Tibial nerve (tissue), 4 donors: Measurements from ENCODE around the gene FOXQ1. TPM values are rescaled to one million over a fixed set of nuclear protein-coding genes. Genes with fewer than 3 reads are reported as not detected.
A peak's percentile ranks its signal among the peaks of the same experiment; 100 is the strongest.

Experiments
- DNase-seq, 2 donors: peaks; one replicate each; pipeline ENCODE4 v3.0.0-alpha.2; 2019; ENCODE audit warnings: low spot score in 2 of 2
- H3K27ac ChIP-seq, 4 donors: fragments of 200-600 bp; sonication (generic) in 3 of 4; one replicate each; pipeline ENCODE4 v1.5.1; 2017 to 2019; ENCODE audit warnings: mild to moderate bottlenecking in 1 of 4
- H3K27me3 ChIP-seq, 2 donors: fragments of 200-600 bp; sonication (generic) in 1 of 2; one replicate each; pipeline versions ENCODE4 v1.5.1 to v1.6.0; 2017 to 2019
- H3K36me3 ChIP-seq, 3 donors: fragments of 200-600 bp; sonication (generic); one replicate each; pipeline ENCODE4 v1.5.1; 2018 to 2019
- H3K4me1 ChIP-seq, 4 donors: fragments of 200-600 bp; sonication (generic) in 3 of 4; one replicate each; pipeline ENCODE4 v1.5.1; 2017 to 2019
- H3K4me3 ChIP-seq, 4 donors: fragments of 200-600 bp; sonication (generic) in 3 of 4; one replicate each; pipeline ENCODE4 v1.5.1; 2017 to 2019; ENCODE audit warnings: mild to moderate bottlenecking in 1 of 4, moderate library complexity in 1 of 4
- H3K9me3 ChIP-seq, 4 donors: fragments of 200-600 bp; sonication (generic) in 3 of 4; one replicate each; pipeline ENCODE4 v1.5.1; 2017 to 2019
- EP300 ChIP-seq, 2 donors: sonication (generic); formaldehyde crosslinking; IDR thresholded peaks; one replicate each; pipeline ENCODE4 v1.6.1; 2017; ENCODE audit warnings: antibody characterized with exemption in 2 of 2, mild to moderate bottlenecking in 1 of 2
- POLR2A ChIP-seq, 2 donors: fragments of 450-650 bp; IDR thresholded peaks; one replicate each; pipeline ENCODE4 v1.6.1; 2017; ENCODE audit warnings: antibody characterized with exemption in 2 of 2, mild to moderate bottlenecking in 2 of 2, moderate library complexity in 2 of 2
- WGBS, 2 donors: methylation state at CpG; one replicate each; pipeline ENCODE4 v1.1.5; 2018; 5-methylcytosine and 5-hydroxymethylcytosine counted together
- total RNA-seq, 4 donors: library from RNA; depleted of rRNA; stranded (reverse); fragments of >200 nt; gene quantifications; one replicate each; pipeline ENCODE4 v1.1.0, GENCODE V29; 2016
- TF ChIP-seq, protein P1 (sequence below), 5 experiments: fragments of 200-600 bp in 3 of 5; fragments of 450-650 bp in 2 of 5; sonication (generic) in 3 of 5; IDR thresholded peaks; one replicate each; pipeline ENCODE4 v1.5.1; 2016 to 2019; ENCODE audit warnings: antibody characterized with exemption in 5 of 5, mild to moderate bottlenecking in 3 of 5, moderate library complexity in 2 of 5

FOXQ1 gene
- total RNA-seq, 4 donors from 2014 or later = 0.21 to 0.59 TPM; not detected in 2

DNA sequence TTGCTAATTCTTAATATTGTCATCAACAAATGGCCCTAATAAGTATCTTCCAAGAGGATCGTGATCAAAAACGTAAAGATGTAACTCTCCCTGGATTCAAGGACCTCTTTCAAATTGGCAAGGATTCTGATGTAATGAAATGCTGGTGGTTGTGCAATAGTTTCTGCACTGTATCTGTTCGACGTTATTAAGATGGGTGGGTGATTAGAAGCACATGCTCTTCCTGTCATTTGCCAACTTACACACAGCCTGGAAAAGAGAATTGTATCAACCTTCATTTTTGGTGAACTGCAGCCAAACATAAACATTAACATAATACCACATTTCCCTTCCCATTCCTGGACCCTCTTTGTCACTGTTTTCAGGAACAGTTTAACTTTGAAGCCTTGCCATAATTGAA is 9.8 kb downstream of the FOXQ1 start:
- TF ChIP-seq POLR2A (IDR thresholded peaks at IDR 0.05) (no peak), EP300 (IDR thresholded peaks at IDR 0.05) (peak in 1 of 2 donors; percentile 10)
- H3K4me1 ChIP-seq = peaks cover 0 to 12% (median 0%) of the 10 kb centered on the region in 4 donors
- peaks cover 0 to 8% (median 0%) of the 10 kb centered on the region in 4 donors for H3K9me3 ChIP-seq
- DNase-seq = no peak
- no peak overlapping the region for H3K4me3 ChIP-seq
- H3K36me3 ChIP-seq = no peaks in the 10 kb centered on the region
- no peaks in the 10 kb centered on the region for H3K27me3 ChIP-seq
- no peak overlapping the region for H3K27ac ChIP-seq
- WGBS, 2 donors = 21 to 23% methylated on average over 4 of the region's 4 CpGs

DNA sequence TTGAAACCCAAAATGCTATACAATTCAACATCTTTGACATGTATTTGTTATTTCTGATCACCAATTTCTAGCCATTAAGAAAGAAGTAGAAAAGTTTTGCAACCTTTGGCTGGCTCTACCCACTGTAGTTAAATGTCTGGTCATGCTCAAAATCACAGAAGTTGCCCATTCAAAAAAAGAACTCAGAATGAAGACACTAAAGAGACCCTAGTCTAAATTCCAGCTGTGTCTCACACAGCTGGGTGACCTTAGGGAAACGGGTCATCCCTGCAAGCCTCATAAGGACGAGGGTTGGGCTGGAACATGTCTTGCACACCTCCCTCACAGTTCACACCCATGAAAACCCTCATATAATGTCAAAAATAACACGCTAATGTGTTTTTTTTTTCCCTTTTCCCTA is 10.3 kb downstream of the FOXQ1 start:
- TF ChIP-seq POLR2A (IDR thresholded peaks at IDR 0.05) = no peak
- no peak for TF ChIP-seq EP300 (IDR thresholded peaks at IDR 0.05)
- TF ChIP-seq, protein P1, sequence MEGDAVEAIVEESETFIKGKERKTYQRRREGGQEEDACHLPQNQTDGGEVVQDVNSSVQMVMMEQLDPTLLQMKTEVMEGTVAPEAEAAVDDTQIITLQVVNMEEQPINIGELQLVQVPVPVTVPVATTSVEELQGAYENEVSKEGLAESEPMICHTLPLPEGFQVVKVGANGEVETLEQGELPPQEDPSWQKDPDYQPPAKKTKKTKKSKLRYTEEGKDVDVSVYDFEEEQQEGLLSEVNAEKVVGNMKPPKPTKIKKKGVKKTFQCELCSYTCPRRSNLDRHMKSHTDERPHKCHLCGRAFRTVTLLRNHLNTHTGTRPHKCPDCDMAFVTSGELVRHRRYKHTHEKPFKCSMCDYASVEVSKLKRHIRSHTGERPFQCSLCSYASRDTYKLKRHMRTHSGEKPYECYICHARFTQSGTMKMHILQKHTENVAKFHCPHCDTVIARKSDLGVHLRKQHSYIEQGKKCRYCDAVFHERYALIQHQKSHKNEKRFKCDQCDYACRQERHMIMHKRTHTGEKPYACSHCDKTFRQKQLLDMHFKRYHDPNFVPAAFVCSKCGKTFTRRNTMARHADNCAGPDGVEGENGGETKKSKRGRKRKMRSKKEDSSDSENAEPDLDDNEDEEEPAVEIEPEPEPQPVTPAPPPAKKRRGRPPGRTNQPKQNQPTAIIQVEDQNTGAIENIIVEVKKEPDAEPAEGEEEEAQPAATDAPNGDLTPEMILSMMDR (IDR thresholded peaks at IDR 0.05) = no peak
- no peak overlapping the region for H3K27ac ChIP-seq

DNA sequence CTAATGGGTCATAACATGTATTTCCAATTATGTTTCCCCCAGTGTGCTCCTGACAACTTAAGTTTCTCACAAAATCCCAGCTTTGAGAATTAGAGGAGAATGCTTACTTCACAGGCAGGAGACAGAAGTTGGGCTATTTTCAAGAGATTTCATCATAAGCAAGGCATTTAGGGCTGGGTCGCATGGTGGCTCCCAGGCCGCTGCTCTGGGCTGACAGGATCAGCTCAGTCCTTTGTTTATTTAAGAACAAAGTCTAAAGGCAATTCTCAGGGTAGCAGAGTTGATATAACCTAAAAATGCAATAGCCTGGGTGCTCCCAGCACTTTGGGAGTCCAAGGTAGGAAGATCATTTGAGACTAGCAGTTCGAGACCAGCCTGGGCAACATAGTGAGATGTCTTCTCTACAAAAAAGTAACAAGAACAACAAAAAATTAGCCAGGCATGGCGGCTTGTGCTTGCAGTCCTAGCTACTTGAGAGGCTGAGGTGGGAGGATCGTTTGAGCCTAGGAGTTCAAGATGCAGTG is 10.9 kb downstream of the FOXQ1 start:
- H3K27me3 ChIP-seq = no peaks in the 10 kb centered on the region
- no peak for DNase-seq
- peaks cover 0 to 12% (median 0%) of the 10 kb centered on the region in 4 donors for H3K4me1 ChIP-seq
- no peak overlapping the region for H3K27ac ChIP-seq
- H3K4me3 ChIP-seq = no peak overlapping the region
- H3K36me3 ChIP-seq = no peaks in the 10 kb centered on the region
- TF ChIP-seq EP300 (IDR thresholded peaks at IDR 0.05) (no peak), POLR2A (IDR thresholded peaks at IDR 0.05) (no peak)
- TF ChIP-seq, protein P1 (IDR thresholded peaks at IDR 0.05) = no peak
- H3K9me3 ChIP-seq = peaks cover 0 to 2% (median 0%) of the 10 kb centered on the region in 4 donors
- WGBS, 2 donors = 61 to 69% methylated on average over 5 of the region's 5 CpGs

More for the DNA sequence above, 10.3 kb downstream of the FOXQ1 start:
- no peak for DNase-seq
- peaks cover 0 to 8% (median 0%) of the 10 kb centered on the region in 4 donors for H3K9me3 ChIP-seq
- WGBS, 2 donors = 44 to 49% methylated on average over 3 of the region's 3 CpGs
- H3K4me1 ChIP-seq = peaks cover 0 to 12% (median 0%) of the 10 kb centered on the region in 4 donors
- no peak overlapping the region for H3K4me3 ChIP-seq
- no peaks in the 10 kb centered on the region for H3K36me3 ChIP-seq
- no peaks in the 10 kb centered on the region for H3K27me3 ChIP-seq

DNA sequence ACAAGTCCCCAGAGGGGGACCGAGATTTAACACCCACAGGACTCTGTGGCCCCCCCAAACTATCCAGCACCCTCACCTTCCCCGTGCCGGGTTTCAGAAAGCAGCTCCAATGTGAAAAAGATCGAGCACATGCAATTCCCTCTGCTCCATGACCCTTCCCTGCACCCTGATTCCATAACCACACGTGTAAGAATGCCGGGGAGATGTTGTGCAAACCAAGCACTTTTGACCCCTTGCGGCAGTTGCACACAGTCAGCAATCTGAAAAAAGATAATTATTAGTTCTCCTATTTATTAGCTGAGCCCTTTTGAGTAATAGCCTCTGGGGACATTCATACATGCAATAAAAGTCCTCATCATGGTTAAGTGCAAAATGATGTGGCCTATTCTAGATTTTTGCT is 13.0 kb downstream of the FOXQ1 start:
- no peaks in the 10 kb centered on the region for H3K27me3 ChIP-seq
- no peak overlapping the region for H3K27ac ChIP-seq
- H3K4me1 ChIP-seq = peaks cover 0 to 12% (median 0%) of the 10 kb centered on the region in 4 donors
- no peak for TF ChIP-seq POLR2A (IDR thresholded peaks at IDR 0.05)
- TF ChIP-seq EP300 (IDR thresholded peaks at IDR 0.05) = no peak
- TF ChIP-seq, protein P1 (IDR thresholded peaks at IDR 0.05) = no peak
- WGBS, 2 donors = 73 to 78% methylated on average over 7 of the region's 7 CpGs
- H3K9me3 ChIP-seq = peaks cover 0 to 7% (median 0%) of the 10 kb centered on the region in 4 donors
- DNase-seq = no peak
- no peaks in the 10 kb centered on the region for H3K36me3 ChIP-seq
- H3K4me3 ChIP-seq = no peak overlapping the region

DNA sequence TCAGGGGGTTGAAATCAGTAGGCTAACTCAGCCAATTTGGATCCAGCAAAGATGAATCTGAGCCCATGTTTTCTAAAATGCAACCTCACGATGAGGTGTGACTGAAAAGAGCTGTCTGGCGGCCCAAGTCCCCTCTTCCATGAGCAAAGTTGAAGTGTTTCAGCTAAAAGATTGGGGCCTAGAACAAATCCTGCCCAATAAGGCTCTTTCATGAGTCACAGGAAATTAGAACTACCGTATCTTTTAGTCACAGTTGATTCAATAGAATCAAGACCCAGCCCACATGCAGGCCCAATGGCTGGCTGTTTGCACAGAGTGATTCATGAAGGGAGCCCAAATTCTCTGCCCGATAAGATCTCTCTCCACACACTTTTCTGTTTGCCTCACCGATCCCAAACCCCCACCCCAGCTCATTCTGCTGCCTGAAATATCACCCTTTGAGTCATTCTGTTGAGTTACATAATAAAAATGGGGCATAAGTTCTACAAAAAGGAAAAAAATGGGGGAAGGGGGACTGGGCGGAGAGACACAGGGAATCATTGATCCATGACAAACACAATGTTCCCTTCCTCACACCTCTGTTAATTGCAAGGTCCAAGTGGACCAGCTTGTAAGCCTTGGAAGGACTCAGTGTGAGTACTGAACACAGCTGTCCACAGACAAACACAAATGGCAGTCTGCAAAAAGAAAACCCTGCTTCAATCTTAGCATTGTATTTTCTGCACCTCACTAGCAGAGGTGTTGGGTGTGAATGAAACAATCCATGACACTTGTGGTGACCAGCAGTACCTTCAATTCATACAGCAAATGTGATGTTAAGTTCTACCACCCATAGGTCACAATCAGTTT is 13.8 kb downstream of the FOXQ1 start:
- Histone ChIP-seq H3K4me1 (peaks cover 0 to 12% (median 0%) of the 10 kb centered on the region in 4 donors), H3K27ac (no peak overlapping the region), H3K27me3 (no peaks in the 10 kb centered on the region), H3K36me3 (no peaks in the 10 kb centered on the region), H3K9me3 (peaks cover 0 to 14% (median 0%) of the 10 kb centered on the region in 4 donors), H3K4me3 (no peak overlapping the region)
- no peak for DNase-seq
- TF ChIP-seq, protein P1 (IDR thresholded peaks at IDR 0.05) = no peak
- TF ChIP-seq EP300 (IDR thresholded peaks at IDR 0.05) (no peak), POLR2A (IDR thresholded peaks at IDR 0.05) (no peak)
- 76% methylated on average over 6 of the region's 6 CpGs for WGBS, 2 donors
